GM12875 (cell line): ENCODE measurements around the gene SYNE2.

Source experiments
- H3K4me3 ChIP-seq: one replicate; pipeline ENCODE4 v1.5.1; 2011; ENCODE audit warnings: low read depth, low read length, control low read depth
- TF ChIP-seq, protein P1 (sequence below): IDR thresholded peaks from 2 replicates; pipeline ENCODE4 v1.5.1; 2011; ENCODE audit warnings: low read depth, mild to moderate bottlenecking, control low read depth, inconsistent platforms, low read length, moderate library complexity, borderline replicate concordance; ENCODE audit not compliant: insufficient read depth

SYNE2 gene

DNA sequence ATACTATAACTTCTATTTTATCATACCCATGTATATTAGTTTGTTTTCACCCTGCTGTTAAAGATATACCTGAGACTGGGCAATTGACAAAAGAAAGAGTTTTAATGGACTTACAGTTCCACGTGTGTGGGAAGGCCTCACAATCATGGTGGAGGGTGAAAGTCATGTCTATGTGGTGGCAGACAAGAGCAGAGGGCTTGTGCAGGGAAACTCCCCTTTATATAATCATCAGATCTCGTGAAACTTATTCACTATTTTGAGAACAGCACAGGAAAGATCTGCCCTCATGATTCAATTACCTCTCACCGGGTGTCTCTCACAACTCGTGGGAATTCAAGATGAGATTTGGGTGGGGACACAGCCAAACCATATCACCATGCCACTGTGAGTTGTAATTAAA, 135.8 kb downstream of the SYNE2 start:
- TF ChIP-seq, protein P1, sequence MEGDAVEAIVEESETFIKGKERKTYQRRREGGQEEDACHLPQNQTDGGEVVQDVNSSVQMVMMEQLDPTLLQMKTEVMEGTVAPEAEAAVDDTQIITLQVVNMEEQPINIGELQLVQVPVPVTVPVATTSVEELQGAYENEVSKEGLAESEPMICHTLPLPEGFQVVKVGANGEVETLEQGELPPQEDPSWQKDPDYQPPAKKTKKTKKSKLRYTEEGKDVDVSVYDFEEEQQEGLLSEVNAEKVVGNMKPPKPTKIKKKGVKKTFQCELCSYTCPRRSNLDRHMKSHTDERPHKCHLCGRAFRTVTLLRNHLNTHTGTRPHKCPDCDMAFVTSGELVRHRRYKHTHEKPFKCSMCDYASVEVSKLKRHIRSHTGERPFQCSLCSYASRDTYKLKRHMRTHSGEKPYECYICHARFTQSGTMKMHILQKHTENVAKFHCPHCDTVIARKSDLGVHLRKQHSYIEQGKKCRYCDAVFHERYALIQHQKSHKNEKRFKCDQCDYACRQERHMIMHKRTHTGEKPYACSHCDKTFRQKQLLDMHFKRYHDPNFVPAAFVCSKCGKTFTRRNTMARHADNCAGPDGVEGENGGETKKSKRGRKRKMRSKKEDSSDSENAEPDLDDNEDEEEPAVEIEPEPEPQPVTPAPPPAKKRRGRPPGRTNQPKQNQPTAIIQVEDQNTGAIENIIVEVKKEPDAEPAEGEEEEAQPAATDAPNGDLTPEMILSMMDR: no peak
- H3K4me3 ChIP-seq: no peak overlapping the region

DNA sequence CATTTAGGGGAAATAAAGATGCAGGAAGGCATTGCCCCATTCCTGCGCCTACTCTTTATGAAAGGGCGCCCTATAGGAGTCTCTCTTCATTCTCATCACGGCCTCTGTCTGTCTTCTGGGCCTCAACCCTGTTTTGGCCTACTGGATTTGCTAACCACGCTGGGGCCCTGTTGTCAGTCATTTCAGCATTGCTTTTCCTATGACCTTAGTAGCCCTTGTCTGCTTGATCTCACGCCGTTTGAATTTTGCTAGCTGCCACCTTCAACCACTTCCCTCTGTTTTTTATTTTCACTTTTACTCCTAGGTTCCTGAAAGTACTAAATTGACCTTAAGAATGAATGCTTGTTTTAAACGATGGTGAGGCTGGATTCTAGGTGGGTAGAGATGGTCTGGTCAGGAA, 139.0 kb downstream of the SYNE2 start:
- TF ChIP-seq, protein P1: no peak
- H3K4me3 ChIP-seq: no peak overlapping the region

DNA sequence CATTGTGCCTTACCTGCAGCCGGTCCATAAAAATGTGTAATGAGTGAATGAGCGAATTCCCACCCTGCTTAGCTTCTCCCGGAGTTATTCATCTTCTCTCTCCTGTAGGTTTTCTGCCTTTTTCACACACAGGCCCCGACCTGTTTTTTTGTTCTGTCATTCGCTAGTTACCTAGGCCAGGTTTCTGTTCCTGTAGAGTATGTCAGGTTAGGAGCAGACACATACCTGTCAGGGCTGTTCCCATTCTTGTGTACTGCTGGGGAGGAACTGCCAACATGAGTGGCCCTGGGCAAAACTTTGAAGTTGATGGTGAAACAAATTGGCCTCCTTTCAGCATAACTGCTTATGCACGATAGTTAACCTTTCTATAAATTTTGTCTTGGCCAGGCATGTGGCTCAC, 140.1 kb downstream of the SYNE2 start:
- TF ChIP-seq, protein P1: no peak
- H3K4me3 ChIP-seq: no peak overlapping the region

DNA sequence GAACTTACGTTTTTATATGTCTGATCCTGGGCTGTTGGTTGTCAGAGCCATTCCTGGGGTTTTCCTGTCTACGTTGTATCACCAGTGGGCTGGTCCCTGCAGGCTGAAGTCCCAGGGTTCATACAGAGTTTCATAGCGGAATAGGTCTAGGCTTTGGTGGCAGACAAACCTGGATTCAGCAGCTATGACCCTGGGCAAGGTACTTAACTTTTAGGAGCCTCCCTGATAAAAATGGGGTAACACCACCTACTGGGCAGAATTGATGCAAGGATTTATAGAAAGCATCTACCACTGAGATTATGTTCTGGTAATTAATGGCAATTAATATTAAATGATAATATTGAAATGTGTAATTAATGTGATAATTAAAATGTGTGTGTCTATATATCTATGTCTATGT, 141.2 kb downstream of the SYNE2 start:
- H3K4me3 ChIP-seq: no peak overlapping the region
- TF ChIP-seq, protein P1: peak; percentile 12; the same call in 1 of the 2 replicates

DNA sequence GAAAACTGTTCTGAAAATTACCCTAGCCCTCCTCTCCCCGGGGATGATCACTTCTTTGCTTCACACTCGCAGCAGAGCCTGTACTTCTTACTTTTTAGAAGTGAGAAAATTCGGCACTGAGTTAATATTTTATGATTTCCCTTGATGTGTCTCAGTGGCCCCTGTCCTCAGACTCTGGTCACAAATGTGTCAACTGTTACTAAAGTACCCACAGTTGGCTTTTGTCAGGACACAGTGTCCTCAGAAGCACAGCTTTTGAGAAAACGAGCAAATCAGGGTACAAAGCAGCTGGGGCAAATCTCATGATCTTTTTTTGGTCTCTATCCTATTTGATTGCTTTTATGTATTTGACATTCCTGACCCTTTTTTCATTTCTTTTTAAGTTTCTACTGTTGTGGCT, 142.5 kb downstream of the SYNE2 start:
- H3K4me3 ChIP-seq: no peak overlapping the region
- TF ChIP-seq, protein P1: no peak

DNA sequence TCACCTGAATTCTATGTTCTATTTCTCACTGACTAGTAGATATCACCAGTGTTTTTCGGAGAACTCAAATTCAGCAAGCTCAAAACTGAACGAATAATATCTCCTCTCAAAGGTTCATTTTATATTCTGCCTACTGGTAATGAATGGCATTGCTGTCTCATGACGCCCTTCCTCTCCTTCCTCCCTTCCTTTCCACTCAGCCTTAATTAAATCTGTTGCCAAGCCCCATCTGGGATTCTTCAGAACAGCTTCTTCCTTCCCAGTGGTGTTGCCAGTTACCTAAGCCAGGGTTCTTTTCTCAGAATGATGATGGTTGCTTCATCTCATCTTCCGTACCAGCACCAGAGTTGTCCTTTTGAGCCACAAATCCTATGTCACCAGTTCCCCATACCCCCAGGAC, 143.2 kb downstream of the SYNE2 start:
- TF ChIP-seq, protein P1: no peak
- no peak overlapping the region for H3K4me3 ChIP-seq

DNA sequence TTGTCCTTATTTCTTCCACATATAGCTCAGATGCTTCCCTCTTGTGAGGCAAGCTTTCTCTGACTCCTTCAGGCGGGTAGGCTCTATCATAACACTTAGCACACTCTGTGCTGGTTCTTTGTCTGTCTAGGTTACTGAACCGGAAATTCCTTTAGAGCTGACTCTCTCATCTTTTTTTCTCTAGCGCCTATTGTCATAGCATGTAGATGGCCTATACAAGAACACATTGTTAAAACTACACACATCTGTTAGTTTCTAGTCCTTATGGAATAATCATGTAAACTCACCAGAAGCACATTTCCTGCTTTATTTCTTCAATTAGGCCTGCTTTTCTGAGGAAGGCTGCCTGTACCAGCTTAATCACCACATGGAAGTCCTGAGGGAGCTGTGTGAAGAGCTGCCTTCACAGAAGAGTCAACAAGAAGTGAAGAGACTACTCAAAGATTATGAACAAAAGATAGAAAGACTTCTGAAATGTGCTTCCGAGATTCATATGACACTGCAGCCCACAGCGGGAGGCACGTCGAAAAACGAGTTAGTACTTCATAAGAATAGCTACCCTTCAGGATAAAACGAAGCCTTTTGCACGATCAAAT, 143.9 kb downstream of the SYNE2 start:
- TF ChIP-seq, protein P1: no peak
- no peak overlapping the region for H3K4me3 ChIP-seq
